Stimulated activated CD4-positive, alpha-beta T cell treated with anti-CD3 and anti-CD28 coated beads, Interleukin-2, amount 100 ng/mL, for 48 hours (primary cell): ENCODE measurements around the gene SLC25A12.
"Not testable (repeated sequence)": the region's sequence is repeated elsewhere in the genome, so short reads cannot be mapped to it uniquely, and the experiment has no call there.

Experiments used
- DNase-seq, 2 donors: peaks; one replicate each; pipeline ENCODE4 v3.0.0-alpha.2; 2020

Gene SLC25A12, protein sequence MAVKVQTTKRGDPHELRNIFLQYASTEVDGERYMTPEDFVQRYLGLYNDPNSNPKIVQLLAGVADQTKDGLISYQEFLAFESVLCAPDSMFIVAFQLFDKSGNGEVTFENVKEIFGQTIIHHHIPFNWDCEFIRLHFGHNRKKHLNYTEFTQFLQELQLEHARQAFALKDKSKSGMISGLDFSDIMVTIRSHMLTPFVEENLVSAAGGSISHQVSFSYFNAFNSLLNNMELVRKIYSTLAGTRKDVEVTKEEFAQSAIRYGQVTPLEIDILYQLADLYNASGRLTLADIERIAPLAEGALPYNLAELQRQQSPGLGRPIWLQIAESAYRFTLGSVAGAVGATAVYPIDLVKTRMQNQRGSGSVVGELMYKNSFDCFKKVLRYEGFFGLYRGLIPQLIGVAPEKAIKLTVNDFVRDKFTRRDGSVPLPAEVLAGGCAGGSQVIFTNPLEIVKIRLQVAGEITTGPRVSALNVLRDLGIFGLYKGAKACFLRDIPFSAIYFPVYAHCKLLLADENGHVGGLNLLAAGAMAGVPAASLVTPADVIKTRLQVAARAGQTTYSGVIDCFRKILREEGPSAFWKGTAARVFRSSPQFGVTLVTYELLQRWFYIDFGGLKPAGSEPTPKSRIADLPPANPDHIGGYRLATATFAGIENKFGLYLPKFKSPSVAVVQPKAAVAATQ

DNA sequence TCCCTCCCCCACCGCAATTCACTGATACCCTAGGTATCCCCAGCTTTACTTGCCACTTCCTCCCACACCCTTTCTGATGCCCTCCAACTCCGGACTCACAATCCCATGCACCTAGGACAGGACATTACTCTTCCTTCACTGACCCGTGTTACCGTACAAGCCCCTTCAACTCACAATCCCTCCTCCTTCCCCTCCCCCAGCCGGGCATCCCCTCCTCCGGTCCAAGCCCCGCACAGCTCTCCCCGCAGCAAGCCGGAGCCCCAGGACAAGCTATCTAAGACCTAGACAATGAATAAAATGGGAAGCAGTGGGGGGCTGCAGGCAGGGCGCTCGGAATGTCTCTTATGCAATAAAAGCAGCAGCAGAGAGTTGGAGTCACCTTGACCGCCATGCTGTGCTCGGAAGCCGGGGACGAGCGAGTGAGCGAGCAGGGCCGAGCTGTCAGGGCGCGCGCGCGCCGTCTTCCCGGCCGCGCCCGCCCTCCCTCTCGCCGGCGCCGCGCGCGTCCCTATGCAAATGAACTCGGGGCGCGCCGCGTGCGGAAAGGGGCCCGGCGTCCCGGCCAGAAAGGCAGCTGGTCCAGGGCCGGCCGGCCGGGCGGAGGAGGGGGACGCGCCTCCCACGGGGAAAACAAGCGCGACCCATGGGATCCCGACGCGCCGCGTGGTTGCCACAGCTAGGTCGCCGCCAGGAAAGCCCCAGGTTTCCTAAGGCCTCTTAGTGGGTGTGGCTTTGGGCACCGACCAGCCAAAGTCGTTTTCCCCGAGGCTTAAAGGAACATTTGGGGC lies at the start of gene SLC25A12:
Gene SLC25A12, minus strand, starts transcription at position 421 of the 788 bp plus-strand sequence. Its CDS starts 30 bp downstream, at position 391.
- DNase-seq: peak; percentile 60 to 72

DNA sequence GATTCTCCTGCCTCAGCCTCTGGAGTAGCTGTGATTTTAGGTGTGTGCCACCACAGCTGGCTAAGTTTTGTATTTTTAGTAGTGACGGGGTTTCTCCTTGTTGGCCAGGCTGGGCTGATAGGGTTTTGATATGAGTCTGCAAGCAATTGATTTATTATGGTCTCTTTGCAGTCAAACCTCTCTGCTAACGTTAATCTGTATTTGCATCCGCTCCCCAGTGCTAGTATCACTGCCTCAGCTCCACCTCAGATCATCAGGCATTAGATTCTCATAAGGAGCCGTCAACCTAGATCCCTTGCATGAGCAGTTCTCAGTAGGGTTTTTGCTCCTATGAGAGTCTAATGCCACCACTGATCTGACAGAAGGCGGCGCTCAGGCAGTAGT lies 47.3 kb upstream of the SLC25A12 start:
- no peak for DNase-seq

DNA sequence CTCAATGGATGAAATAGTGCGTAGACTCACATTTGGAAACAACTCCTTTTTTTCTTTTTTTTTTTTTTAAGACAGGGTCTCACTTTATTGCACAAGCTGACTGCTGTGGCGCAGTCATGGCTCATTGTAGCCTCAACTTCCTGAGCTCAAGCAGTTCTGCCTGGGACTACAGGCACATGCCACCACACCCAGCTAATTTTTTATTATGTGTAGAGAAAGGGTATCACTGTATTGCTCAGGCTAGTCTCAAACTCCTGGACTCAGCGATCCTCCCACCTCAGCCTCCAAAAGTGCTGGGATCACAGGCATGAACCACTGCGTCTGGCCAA lies 45.7 kb upstream of the SLC25A12 start:
- no peak for DNase-seq

DNA sequence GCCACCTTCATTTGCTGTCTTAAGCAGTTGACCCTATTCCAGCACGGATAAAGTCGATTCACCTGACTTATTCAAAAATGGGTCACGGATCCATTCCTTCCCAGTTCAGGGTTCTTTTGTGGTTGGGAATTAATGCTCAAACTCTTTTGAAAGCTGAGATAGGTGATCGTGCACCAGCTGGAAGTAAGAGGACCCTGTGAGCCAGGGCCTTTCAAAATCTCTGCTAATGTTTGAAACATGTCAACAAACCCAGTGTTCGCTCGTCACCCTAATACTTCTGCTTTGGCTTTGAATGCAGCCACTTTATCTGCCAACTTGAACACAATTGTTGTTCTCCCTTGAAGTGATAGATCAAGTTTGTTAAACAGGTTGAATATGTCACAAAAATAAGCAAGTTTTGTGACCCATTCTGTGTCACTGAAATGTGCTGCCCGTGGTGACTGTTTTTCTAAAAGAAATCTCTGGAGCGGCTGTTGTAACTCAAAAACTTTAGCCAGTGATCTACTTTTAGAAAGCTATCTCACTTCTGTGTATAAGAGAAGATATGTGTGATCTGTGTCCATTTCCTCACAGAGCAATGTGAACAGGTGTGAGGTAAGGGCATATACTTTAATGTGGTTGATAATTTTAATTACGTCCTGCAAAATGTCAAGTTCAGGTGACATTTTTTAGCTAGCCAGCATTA lies 45.2 kb upstream of the SLC25A12 start:
- no peak for DNase-seq

DNA sequence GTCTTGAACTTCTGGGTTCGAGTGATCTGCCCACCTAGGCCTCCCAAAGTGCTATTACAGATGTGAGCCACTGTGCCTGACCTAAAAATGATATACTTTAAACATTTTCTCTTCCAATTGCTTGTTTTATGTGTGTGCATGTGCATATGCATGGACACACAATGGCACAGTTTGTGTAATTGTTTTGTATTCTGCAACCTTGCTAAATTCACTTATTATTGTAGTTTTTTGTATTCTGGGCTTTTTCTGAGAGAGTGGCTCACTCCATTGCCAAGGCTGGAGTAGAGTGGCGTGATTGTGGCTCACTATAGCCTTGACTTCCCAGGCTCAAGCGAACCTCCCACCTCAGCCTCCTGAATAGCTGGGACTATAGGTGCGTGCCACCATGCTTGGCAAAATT lies 36.3 kb upstream of the SLC25A12 start:
- DNase-seq: no peak

DNA sequence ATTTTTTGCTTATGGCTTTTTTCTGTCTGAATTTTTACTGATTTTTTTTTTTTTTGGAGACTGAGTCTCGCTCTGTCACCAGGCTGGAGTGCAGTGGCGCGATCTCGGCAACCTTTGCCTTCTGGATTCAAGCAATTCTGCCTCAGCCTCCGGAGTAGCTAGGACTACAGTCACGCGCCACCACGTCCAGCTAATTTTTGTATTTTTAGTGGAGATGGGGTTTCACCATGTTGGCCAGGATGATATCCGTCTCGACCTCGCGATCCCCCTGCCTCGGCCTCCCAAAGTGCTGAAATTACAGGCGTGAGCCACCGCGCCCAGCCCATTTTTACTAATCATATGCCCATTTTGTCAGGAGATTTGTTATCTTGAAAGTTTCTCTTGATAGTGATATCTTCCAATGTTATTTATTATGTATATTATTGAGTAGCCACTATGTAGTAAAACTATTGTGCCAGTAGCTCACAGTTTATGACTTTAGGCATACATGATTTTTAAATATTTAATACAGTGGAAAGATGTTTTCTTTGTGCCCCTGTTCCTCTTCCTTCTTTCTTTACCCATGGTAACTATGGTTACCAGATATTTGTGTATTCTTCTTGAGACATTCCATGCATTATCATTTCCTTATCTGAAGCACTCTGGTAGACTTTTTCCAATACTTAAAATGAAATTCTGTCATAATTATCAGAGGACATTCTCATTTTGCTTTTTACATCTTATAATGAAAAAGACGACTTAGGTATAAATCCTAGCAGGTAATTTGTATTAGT lies 30.3 kb upstream of the SLC25A12 start:
- DNase-seq: no peak

DNA sequence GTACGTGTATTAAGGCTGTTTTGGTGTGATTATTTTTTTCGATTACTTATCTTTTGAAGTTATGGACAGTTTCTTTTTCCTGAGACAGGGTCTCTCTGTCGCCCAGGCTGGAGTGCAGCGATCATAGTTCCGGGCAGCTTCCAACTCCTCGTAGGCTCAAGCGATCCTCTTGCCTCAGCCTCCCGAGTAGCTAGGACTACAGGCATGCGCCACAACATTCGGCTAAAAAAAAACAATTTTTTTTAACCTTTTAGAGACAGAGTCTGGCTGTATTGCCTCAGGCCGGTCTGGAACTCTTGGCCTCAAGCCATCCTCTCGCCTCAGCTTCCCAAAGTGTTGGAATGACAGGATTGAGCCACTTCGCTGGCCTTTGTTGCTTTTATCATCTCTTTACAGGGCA lies 29.2 kb upstream of the SLC25A12 start:
- no peak for DNase-seq

DNA sequence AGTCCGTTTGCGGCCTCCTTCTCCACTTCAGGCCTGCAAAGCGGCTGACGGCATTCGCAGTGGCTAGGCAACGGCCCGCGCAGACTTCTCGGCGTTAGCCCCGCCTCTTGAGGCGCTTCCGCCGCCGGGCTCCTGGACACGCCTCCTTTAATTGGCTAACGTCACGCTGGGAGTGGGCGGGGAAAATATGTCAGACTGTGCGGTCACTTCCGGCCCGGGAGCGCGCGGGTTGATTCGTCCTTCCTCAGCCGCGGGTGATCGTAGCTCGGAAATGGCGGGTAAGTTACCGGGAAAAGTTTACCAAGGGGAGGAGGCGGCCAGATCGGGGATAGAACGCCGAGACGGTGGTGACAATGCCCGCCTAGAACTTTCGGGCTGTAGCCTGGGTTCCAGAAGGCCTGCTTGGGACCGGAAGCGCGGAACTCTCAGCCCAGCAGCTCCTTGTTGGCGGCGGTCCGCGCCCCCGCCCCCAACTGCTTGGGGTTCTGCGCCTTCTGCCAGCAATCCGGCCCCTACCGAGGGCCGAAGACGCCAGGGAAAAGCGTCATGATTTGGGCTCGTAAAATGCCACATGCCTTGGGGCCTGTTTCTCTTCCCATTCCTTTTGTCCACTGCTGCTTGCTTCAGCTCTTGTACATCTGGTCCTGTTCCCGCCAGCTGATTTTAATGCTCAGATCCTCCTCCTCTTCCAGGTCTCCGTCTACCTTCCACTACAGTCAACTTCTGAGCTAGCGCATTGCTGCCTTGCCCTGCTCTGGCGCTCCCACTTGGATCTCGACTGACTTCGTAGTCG lies 28.4 kb upstream of the SLC25A12 start, which contains the start of gene HAT1:
Gene HAT1, plus strand, starts transcription at position 232 of the 793 bp plus-strand sequence. Its CDS starts 40 bp downstream, at position 272.
- peak; percentile 97 to 98 for DNase-seq

DNA sequence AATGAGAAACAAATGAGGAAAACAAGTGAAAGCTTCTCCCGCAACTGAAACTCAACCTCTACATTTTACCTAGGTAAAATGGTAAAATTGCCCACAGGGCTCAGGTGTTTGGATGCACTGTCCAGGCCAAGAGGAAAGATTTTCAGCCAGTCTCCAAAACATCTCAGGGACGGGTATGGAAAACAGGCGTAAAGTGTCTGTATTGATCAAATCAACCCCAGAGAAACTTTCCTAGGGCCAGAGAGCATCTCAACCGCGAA lies 27.9 kb upstream of the SLC25A12 start:
- no peak for DNase-seq

DNA sequence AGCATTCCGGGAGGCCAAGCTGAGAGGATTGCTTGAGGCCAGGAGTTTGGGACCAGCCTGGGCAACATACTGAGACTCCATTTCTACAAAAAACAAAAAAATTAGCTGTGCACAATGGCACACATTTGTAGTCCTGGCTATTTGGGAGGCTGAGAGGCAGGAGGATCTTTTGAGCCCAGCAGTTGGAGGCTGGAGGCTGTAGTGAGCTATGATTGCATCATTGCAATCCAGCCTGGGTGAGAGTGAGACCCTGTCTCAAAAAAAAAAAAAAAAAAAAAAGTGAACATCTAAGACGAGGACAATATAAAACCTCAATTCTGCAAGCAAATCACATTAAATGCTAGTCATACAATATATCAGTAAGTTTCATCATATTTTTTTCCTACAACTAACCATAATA lies 25.4 kb upstream of the SLC25A12 start:
- no peak for DNase-seq

DNA sequence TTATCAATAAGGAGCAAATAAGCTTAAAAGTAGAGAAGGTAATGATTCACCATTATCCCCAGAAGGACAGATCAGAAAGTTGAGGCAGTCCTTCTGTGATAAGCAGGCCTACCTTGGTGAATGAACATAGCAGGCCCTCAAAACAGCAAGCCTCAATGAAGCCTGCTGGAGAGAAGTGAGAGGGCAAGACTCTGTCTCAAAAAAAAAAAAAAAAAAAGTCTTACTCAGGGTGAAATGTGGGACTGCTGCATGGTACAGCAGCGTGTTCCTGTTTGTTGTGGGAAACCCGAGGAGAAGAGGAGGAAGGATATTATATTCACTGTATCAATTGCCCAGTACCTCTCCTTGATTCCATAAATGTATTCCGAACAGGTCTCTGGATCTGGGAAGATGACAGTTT lies 19.5 kb upstream of the SLC25A12 start:
- DNase-seq: no peak

DNA sequence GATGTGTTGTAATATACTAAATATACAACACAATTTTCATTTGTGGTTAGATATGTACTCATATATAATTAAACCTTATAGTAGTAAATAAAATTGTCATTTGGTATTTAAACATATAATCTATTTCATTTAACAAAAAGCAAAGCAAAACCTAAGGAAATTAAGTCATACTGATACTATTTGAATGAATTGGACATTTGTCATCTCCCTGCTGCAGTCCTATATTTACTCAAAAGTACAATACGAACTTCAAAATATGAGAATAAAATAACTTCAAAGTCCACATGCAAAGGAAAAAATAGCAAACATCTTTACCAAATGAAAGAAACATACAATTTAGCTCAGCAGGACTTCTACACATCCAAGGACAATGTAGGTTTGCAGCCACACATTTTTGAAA lies 16.4 kb upstream of the SLC25A12 start:
- DNase-seq: no peak

DNA sequence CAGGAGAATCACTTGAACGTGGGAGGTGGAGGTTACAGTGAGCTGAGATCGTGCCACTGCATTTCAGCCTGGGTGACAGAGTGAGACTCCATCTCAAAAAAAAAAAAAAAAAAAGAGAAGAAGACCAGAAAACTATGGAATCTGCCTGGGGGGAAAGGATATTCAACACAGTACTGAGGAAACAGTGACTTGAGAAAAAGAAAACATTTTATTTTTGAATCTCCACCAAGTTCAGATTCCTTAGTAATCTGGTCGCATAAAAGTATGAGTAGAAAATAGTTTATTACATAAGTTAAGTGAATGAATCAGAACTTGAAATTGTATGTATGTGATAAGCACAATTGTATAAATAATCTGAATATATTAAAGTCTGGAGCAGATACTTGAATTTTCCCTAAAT lies 15.2 kb upstream of the SLC25A12 start:
- no peak for DNase-seq

DNA sequence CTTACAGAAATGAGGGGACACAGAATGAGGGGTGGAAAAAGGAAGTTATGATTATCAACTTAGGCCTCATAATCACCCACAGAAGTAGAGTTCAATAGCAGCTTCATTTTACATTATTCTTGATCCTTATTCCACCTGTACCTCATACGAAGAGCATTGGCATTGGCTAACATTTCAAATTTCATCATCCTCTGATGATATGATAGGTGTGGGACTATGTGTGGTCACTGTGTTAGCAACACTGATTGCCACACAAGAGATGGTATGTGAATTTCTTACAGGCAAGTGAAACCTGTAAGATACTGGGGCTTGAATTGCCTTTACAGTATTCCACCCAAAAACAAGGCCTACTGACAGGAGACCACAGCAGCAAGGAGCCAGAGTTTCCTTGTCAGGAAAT lies 14.2 kb upstream of the SLC25A12 start:
- DNase-seq: no peak

DNA sequence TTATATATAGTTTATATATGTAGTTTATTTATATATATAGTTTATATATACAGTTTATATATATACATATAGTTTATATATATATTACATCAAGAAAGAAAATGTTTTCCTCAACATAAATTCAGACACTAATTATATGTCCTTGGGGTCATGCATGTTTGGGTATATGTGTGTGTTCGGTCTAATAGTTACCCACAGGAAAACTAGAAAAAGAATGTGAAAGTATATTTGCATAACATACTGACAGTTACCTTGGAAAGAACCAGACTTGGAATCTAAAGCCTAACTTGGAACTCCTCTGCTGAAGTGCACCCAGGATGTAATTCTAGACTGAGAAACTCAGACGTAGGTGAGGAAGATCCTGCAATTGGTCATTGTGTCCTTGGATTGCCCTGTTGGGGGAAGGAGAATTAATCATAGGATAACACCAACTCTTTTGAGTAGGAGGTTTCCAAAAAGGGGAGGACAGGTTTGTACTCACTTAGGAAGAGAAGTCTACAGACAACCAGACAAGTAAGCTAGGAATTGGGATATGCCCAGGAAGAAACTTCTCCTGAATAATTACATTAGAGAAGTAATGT lies 8.9 kb upstream of the SLC25A12 start:
- no peak for DNase-seq

DNA sequence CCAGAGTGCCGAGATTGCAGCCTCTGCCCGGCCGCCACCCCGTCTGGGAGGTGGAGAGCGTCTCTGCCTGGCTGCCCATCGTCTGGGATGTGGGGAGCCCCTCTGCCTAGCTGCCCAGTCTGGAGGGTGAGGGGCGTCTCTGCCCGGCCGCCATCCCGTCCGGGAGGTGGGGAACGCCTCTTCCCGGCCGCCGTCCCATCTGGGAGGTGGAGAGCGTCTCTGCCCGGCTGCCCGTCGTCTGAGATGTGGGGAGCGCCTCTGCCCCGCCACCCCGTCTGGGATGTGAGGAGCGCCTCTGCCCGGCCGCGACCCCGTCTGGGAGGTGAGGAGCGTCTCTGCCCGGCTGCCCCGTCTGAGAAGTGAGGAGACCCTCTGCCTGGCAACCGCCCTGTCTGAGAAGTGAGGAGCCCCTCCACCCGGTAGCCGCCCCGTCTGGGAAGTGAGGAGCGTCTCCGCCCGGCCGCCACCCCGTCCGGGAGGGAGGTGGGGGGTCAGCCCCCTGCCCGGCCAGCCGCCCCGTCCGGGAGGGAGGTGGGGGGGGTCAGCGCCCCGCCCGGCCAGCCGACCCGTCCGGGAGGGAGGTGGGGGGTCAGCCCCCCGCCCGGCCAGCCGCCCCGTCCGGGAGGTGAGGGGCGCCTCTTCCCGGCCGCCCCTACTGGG lies 5.7 kb upstream of the SLC25A12 start:
- not testable (repeated sequence) for DNase-seq

DNA sequence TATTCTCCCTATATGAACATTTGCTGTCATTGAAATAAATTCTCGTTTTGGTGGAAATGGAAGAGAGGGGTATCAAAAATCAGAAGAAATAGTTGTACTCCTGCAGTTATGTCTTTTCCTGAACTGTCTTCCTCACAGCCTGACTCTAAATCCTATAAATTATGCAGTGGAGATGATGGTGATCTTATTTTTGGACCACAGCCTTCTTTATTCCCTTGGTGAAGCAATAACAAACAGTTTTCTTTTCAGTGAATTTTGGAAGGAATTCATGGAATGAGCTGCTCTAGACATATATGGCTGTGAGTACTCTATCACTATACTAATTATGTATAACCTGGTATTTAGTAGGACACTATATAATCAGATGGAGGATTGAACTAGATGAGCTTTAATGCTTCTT lies 1.7 kb upstream of the SLC25A12 start:
- no peak for DNase-seq

DNA sequence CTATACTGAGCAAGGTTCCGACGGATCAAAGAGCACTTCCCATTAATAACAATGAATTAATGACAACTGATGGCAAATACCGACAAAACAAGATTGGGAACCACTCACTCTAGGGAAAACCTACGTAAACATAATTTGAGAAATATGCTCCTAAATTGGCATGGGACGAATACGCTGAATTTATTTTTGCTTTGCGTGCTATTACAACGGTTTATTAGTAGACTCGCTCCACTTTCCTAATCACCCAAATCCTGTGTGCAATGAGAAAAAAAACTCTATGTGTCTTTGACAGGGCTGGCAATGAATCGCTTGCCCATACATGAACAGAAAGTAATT lies 536 bp upstream of the SLC25A12 start:
- no peak for DNase-seq

DNA sequence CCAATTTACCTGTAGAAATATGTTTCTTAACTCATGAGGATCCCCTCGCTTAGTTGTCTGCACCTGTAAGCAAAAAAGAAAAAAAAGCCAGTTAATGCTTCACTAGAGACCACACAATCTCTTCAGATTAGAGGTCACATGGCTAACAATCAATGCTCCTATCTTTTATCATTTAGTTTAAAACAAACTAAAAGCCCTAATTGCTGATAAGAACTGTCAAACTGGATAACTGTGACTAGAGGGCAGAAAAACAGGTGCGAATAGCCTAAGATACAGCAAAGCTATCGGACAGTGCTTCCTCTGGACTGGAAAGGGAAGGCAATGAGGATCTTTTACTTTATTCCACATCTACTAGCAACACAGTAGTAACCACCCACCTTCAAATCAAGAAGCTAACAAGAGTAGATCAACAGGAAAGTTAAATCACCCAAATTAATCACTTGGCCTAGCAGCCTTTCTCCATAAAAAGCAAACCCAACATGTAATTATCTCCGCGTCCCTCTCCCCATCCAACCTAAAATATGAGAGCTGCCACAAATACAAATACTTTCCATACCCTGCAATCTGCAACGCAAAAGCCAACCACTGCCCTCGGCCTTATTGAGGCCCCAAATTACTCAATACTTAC lies 734 bp downstream of the SLC25A12 start:
- no peak for DNase-seq

DNA sequence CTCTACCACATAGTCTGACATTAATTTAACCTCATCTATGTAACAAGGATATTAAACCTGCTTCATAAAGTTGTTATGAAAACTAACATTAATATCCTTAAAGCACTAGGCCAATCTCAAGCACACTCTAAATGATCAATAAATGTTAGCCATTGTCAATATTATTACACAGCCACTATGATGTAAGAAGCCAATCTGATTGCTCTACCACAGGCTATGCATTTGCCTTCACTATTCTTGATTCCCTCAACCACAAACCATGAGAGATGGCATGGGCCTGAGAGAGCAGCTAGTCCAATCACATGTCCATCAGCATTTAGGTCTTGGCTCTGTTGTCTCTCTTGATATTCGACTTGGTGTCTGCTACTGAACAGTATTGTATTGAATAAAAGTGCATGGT lies 4.2 kb downstream of the SLC25A12 start:
- no peak for DNase-seq
